HG02981 (cell line): ENCODE results near the gene EFCAB5.

ENCODE experiments used
- ATAC-seq: cut with Tn5 transposase; IDR thresholded peaks from one replicate; pipeline ENCODE4 v1.9.1; 2021; ENCODE audit warnings: mild to moderate bottlenecking, moderate library complexity; ENCODE audit not compliant: unreplicated experiment

EFCAB5 gene

DNA sequence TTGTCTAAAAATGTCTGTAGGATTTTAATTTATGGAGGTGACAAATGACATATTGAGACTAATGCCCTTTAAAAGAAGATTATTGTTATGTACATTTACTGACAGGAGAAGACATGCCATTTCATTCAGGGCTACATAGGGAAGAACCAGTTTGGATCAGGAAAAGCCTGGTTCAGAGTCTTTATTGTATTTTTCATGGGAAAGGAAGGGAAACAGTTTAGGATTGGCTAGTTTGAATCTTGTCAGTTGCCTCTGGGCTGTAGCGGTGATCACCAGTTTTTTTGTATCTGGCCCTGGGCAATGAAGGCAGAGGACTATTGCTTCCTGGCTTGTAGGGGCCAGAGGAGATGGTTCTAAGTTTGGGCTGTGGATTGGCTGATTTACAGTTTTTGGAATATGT lies 206.9 kb downstream of the EFCAB5 start:
- no peak for ATAC-seq

GRCh38 chr17:30151471-30151870 lies 210.0 kb downstream of the EFCAB5 start:
- ATAC-seq = no peak

- ATAC-seq = no peak
Measured at GRCh38 chr17:30153463-30153862, 212.0 kb downstream of the EFCAB5 start.

DNA sequence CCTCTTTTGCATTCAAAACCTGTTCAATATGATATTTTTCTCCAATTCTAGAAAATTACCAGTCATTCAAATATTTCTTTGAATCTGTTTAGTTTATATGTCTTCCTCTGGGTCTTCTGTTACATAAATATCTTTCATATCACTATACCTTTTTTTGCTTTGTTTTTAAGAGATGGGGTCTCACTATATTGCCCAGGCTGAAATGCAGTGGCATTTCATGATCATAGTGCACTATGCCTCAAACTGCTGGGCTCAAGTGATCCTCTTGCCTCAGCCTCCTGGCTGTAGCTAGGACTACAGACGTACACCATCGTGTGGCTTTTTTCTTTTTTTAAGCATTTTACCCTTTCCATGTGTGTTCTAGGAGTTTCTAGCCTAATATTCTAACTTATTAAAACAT lies 214.0 kb downstream of the EFCAB5 start:
- ATAC-seq = no peak
